HG03469 (cell line): ENCODE results near the gene CIROP.
A peak's percentile ranks its signal among the peaks of the same experiment; 100 is the strongest.

Source experiments
- ATAC-seq: cut with Tn5 transposase; IDR thresholded peaks from one replicate; pipeline ENCODE4 v1.9.1; 2021; ENCODE audit warnings: mild to moderate bottlenecking, moderate library complexity, moderate number of reproducible peaks; ENCODE audit not compliant: unreplicated experiment

CIROP gene

GRCh38 chr14:23132970-23133369 lies 28.2 kb upstream of the CIROP start:
- ATAC-seq = no peak

GRCh38 chr14:23131482-23131881 lies 26.7 kb upstream of the CIROP start:
- no peak for ATAC-seq

- no peak for ATAC-seq
These were observed 26.1 kb upstream of the CIROP start for GRCh38 chr14:23130871-23131270.

- ATAC-seq = no peak
These were observed 25.0 kb upstream of the CIROP start for GRCh38 chr14:23129759-23130316.

- ATAC-seq = no peak
These were observed 24.4 kb upstream of the CIROP start for GRCh38 chr14:23128969-23129758.

GRCh38 chr14:23127861-23128260 lies 23.1 kb upstream of the CIROP start:
- no peak for ATAC-seq

- no peak for ATAC-seq
These were observed 21.9 kb upstream of the CIROP start for GRCh38 chr14:23126548-23127278.

GRCh38 chr14:23125933-23126524 lies 21.2 kb upstream of the CIROP start:
- no peak for ATAC-seq

- ATAC-seq = no peak
These were observed 20.2 kb upstream of the CIROP start for GRCh38 chr14:23125011-23125410.

GRCh38 chr14:23124337-23124954 lies 19.7 kb upstream of the CIROP start:
- no peak for ATAC-seq

- no peak for ATAC-seq
These were observed 18.6 kb upstream of the CIROP start for GRCh38 chr14:23123419-23123818.

GRCh38 chr14:23122086-23122485 lies 17.3 kb upstream of the CIROP start:
- ATAC-seq = no peak

- no peak for ATAC-seq
These were observed 16.6 kb upstream of the CIROP start for GRCh38 chr14:23121361-23121771.

GRCh38 chr14:23120541-23121251 lies 15.9 kb upstream of the CIROP start:
- peak; percentile 45 for ATAC-seq

- ATAC-seq = no peak
These were observed 14.9 kb upstream of the CIROP start for GRCh38 chr14:23119363-23120327.

GRCh38 chr14:23118506-23119362 lies 13.9 kb upstream of the CIROP start, which contains the start of gene CEBPE:
Gene CEBPE, minus strand, starts transcription at chr14:23119255. Its CDS starts 164 bp downstream, at chr14:23119091.
- ATAC-seq = no peak

- ATAC-seq = no peak
These were observed 12.7 kb upstream of the CIROP start for GRCh38 chr14:23117371-23118020.

- no peak for ATAC-seq
These were observed 11.1 kb upstream of the CIROP start for GRCh38 chr14:23115918-23116317.
